Stimulated activated CD8-positive, alpha-beta memory T cell treated with anti-CD3 and anti-CD28 coated beads, Interleukin-12 subunit alpha, Interleukin-12 subunit beta, amount 100 ng/mL, for 24 hours (primary cell): ENCODE results near the gene PHF12.
"Not testable (repeated sequence)": the region's sequence is repeated elsewhere in the genome, so short reads cannot be mapped to it uniquely, and the experiment has no call there.

ENCODE experiments used
- DNase-seq: peaks from one replicate; pipeline ENCODE4 v3.0.0-alpha.2; 2020; ENCODE audit errors: extremely low read depth

The PHF12 gene

DNA sequence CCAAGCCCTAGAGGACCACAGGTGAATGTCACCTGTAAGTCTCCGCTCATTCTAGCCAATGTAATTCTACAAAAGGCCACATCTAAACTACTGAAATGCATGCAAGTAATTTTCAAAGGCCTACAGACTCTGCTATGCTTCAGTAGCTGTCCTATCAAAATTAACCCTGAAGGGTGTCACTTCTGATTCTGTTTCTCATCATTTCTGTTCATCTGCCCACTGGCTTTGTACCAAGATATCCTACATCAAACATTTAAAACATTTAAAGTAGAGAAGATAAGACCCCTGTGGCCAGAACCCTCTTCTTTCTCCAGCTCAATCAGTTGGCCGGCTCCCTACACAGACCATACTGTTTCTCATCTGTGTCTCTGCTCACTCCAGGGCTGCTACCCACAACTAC is 21.5 kb downstream of the PHF12 start:
- DNase-seq, result no peak

DNA sequence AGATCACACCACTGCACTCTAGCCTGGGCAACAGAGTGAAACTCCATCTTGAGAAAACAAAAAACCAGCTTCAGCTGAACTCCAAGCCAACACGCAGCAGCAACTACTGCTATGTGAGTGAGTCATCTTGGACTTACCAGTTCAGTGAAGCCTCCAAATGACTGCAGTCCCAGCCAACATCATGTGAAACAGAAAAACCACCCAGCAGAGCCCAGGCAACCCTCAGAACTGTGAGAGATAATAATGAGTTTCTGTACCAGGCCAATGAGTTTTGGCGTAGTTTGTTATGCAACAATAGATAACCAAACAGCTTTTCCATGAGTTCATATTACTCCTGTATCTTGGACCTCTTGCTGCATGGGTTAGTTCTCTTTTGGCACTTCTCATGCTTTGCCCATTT is 23.3 kb downstream of the PHF12 start:
- no peak for DNase-seq

DNA sequence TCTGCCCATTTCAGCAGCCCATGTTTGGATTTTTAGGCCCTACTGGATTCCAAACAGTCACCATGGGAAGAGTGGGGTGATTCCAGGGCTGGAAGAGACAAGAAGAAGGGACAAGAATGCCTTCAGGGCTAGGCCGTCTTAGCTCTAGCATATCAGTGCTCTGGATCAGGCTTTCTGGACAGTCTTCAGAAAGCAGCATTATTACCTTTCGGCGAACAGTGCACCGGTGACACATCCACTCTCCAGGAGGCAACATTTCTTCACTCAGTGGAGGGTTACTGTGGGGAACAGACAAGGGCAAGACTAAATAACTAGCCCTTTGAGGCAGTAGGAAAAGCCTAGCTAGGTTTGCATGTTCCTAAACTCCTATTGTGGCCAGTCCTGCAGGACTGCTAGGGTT is 24.5 kb downstream of the PHF12 start:
- DNase-seq, result no peak

DNA sequence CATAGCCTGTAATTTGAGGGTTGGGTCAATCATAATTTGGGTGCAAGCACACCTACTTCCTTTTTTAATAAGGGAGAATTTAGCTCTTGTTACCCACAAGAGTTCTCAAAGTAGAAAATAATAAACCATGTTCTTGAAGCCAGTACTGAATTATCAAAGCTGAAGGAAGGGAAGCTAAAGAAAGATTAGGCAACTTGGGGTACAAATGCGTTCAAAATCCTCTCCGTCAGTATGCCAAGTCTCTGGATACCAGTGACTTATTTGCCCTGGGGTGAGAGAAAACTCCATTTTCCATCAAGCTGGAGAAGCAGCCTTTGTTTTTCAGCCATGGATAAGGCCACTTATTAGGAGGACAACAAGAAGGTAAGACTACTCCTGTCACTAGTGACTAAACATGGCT is 25.0 kb downstream of the PHF12 start:
- no peak for DNase-seq

DNA sequence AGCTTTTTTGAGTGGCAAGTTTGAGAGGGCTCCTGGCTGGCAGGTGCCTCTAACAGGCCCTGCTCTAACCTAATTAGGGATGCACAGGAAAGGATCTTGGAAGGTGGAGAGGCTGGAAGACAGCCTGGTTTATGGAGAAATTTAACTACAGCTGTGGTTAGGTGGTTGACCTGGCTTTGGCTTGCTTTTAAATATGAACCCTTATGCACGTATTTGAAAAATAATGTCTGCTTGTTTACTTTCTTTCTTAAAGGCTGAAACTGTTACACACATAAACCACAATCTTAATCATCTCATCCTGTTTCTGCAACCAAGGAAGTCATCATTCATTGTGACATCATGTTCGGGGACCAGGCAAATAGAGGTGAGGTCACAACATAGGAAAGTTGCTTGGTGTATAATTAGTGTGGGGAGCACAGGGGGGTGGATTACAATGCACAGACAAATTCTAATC is 25.4 kb downstream of the PHF12 start:
- DNase-seq, result no peak

DNA sequence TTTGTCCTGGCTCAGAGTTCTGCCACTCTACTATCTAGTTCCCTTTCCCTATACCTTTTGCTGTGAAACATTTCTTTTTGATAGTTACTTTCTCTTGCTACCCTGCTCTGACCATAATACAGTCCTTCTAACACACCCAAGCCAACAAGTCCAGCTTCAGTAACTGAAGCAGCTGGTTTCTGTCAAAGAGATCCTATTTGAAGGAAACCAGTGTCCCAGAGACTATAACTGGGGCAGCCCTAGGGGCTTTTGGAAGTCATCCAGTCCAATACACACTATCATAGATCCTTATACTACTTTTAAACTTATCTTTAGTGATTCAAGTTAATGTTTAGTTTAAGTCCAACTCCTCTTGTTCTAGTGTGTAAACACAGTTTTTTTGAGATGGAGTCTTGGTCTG is 31.1 kb downstream of the PHF12 start:
- DNase-seq, result no peak

DNA sequence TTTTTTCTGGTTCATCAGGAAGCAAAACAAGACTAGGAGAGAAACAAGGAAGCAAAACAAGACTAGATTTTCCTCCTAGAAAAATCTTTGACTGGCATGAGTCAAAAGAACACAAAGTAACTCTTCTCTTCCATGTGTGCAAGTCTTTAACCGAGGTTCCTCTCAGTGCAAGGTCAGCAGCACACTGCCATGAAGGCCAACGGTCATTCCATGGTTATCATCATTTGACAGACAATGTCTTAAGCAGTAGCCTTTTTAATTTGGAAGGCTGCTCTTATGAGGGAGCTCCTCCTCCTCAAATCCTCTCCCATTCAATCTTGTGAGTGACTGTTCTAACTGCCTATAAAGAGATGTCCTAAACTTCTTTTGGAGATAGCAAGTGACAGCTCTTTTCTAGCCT is 33.0 kb downstream of the PHF12 start:
- no peak for DNase-seq

DNA sequence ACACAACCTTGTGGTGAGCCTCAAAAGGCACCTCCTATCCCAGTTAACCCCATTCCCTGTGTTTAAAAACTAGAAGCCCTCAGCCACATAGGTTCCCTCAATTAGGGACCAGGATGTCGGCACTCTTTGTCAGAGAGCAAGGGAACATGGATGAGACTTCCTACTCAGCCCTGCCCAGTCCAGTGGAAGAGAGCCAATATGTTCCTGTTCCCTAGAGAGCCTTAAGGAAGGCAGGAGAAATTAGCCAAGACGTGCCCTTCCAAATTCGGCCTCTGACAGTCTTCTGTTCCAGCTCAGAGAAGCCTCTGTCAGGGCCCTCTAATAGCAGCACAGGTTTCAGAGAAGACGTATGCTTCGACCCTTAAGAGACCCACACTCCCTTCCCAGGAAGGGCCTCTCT is 33.9 kb downstream of the PHF12 start:
- no peak for DNase-seq

DNA sequence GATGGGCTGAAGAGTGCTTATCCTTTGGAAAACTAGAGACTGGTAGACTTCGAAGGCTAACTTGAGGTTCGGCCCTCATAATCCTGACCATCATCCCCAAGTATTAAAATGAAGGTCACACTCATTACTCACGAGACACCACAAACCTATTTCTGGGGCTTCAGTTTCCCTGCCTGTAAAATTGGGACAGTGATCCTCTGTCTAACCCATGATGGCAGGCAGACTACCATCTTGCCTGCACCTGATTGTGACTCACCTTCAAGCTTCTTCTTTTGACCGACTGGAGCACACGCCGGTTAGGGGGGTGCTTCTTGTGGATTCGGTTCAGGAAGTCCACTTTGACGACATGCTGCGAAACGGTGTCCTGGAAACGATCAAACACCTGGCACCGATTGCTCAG is 34.3 kb downstream of the PHF12 start:
- DNase-seq, result no peak

DNA sequence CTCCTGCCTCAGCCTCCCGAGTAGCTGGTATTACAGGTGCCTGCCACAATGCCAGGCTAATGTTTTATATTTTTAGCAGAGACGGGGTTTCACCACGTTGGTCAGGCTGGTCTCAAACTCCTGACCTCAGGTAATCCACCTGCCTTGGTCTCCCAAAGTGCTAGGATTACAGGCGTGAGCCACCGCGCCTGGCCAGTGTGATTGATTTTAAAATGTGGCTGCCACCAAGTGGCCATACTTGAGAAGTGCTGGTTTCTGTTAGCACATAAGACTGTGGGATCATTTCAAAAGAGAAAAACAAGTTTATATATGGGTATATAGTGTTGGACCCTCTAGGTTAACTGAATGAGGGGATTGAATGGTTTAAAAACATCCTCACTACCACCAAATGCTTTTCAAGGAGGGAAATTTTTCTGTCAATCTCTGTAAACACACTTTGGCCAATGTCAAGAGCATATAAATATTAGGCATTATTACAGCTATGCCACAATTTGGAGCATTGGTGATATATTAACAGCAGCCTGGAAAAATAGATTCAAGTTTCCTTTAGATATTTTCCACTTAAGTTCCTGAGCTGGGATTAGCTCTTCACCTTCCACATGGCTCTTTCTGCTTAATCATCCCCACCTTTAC is 34.9 kb downstream of the PHF12 start:
- no peak for DNase-seq

DNA sequence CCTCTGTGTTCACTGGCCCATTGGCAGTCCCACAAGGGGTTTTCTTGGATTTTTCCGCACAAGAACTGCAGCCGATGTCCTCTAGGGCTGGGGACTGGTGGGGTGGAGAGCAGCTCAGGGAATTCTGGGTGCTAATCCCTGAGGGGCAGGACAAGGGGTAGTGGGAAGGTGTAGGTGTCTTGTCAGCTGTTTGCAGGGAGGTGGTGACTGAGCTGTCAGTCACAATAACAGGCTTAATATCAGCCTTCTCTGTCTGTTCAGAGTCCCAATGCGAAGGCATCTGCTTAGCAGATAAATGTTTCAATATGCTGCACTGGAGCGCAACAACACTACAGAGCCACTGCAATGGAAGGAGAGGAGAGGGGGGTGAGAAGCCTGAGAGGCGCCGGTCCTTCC is 38.4 kb downstream of the PHF12 start:
- DNase-seq, result no peak

DNA sequence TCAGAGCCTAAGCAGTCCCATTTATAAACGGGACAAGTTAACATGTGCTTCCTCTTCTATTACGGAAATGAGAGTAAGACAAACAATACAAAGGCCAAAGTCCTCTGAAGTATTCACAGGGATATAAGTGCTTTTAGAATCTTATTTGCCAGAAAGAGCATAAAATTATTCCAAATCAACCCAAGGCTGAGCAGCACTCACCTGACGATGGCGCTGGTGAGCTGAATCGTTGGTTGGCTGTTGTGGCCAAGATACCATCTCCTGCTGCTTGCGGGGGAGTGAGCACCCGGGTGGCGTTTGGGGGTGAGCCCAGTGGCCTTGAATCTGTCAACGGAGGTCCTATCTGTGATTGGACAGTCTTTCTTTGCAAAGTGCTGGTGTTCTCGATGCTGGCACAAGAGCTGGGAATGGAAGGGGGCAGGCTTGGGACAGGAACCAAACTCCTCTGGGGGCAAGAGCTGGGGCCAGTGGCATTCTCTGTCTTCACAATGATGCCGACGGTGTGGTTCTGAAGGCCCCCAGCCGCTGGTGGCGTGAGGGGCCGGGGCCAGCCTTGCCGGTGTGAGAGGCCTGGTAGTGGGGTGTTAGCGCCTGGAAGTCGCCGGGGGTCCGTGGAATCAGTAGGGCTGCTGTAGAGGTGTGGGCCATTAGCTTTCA is 38.9 kb downstream of the PHF12 start:
- DNase-seq, result no peak

DNA sequence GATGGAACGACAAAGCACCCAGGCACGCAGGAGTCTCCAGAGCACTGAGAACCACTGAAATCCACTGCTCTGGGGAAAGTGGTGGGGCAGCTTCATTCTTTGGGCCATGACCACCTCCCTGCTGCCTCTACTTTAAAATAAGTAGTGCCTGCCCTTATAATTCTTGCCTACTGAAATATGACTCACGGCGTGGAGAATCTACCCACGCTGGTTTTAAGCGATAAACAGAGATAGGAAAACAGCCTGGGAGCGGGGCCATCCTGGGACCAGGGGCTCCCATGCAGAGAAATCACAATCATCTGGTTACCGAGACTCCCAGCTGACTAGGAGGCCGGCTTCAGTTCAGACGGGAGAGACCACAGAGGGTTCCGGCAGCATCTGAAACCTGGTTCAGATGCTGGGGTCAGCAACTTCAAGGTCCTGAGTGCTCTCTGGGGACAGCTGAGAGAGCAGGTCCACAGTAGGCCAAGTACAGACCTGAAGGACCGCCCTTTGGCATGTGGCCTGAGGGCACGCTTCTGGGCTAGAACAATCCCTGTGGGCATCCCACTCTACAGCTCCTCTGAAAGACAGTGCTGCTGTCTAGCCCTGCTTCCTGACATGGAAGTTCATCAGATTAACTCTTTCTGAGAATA is 39.8 kb downstream of the PHF12 start:
- DNase-seq, result no peak

DNA sequence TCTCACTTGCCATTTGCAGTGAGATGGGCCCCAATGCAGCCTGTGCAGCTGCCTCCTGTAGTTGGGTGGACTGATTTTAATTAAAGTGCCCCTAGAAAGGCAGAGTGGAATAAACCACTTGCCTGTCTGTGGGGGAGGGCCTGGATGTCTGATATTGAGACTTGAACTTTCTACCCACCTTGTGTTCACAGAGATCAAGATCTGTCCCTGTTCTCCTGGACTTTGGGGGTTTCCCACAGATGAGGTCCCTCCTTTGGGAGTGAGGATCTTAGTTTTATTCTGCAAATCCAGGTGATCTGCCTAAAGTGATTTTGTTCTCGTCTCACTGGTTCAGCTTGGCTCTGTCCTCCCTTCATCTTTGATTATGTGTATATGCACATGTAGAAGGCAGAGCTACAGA is 40.8 kb downstream of the PHF12 start:
- DNase-seq, result no peak

DNA sequence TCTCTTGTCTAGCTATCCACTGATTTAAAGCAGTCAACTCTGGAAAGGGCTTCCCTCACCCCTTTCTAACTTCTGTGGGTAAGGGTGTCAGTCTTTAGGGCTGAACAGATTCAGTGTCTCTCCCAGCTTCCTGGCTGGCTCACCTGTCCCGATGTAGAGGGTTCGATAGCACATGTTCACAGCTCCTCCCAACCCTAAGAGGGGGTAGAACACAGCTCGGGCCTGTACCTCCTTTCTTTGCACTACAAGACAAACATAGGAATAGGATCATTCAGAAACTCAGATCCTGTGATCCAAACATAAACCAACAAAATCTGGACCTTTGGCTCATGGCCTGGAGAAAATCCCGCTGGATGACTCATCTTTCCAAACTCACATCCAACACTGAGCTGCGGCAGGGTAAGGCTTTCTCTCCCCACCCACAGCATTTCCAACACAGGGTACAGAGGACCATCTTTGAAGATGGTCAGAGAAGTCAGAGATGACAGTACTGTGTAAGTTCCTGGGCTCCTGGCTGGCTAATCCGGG is 42.6 kb downstream of the PHF12 start:
- DNase-seq, result no peak

DNA sequence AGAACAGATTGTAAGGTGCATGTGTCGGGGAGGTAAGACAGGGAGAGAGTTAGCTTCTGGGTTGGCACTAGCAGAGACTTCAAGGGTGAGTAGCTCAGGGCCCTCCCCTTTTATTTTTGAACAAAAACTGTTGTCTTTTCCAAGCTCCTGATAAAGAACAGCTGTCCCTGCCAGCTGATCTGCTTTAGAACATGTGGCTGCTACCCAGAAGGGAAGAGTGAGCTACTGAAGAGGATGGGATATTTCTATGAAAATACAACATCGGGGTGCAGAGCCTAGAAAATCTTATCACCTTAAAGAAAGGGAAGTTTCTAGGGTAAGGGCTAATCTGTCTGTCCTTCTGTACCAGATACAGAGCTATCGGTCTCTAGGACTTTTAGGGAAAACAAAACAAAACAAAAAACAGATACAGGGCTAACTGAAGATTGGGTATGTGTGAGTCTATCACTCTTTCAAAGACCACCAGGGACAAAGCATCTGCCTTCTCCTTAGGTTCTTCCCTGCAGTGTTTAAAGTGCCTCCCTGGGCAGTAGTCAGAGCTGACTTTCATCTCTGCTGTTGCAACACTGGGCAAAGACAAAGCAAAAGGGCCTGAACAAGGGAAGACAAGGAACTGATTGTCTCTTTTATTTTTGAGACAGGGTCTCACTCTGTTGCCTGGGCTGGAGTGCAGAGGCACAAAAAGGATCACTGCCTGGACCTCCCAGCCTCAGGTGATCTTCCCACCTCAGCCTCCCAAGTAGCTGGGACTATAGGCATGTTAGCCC is 43.4 kb downstream of the PHF12 start:
- DNase-seq, result no peak

DNA sequence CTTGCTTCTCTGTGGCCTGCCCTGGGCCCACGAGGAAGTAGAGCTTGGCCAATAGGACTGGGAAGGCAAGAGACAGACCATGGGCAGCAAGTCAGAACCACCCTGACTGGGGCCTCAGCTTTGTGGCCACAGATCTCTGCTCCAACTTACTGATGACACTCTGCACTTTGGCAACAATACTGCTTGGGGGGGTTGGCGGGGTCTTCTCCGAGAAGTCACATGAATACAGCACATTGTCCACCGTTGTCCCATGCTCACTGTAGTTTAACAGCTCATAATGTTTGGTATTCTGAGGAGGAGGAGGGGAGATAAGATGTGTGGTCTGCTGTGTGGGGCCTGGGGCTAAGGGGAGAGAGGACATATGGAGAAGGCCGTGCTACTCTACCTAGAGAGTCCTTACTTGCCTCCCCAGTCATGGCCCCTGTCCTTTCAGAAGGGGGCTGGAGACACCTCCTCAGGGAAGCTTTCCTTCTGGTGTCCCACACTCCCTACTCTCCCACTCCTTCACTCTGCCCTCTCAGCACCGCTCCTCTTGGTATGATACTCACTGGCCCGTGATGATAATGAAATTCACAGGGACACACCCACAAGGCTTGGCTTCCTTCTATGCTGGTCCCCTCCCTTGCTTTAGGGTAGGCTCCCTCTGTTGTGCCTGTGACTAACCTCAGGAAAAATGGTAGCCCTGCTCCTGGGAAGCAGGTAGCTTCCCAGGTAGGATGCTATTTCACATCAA is 44.4 kb downstream of the PHF12 start:
- DNase-seq, result no peak

DNA sequence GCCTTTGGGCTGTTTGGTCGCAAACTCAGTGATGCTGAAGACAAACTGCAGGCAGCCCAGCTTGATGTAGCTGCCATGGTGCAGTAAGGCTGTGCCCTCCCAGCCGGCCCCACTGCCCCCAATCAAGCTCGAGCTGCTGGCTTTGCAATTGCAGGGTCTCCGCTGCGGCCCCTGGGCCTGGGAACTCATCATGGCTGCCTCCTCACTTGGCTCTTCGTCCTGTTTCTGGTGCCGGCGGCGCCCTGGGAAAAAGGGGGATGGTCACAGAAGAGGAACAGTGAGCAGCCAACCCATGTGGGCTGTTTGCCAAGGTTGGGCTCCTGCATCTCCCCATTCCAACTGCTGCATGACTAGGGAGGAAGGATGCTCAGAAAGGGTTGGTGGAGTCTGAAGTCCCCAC is 45.0 kb downstream of the PHF12 start:
- DNase-seq, result no peak

DNA sequence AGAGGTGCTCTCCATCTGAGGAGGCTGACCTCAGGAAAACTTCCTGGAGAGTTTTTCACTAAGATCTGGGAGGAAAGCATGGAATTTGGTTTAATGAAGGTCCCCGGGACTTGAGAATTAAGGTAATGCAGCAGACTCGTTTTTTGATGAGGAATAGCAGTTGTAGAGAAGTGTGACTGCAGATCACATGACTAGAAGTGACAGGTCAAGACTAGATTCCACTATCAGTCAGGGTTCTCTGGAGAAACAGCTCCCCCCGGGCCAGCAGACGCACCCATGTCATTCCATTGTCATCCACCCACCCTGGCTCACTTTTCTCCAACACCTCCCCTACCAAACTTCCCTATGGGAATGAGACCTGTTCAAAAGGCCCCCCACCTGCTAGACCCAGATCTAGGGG is 46.5 kb downstream of the PHF12 start:
- DNase-seq, result no peak

DNA sequence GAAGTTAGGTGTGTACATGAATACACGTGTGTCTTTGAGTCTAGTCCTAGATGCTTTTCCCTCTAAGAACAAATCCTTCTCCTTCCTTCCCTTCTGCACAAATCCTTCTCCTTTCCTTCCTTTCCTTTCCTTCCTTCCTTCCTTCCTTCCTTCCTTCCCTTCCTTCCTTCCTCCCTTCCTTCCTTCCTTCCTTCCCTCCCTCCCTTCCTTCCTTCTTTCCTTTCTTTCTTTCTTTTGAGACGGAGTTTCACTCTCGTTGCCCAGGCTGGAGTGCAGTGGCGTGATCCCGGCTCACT is 47.8 kb downstream of the PHF12 start:
- DNase-seq, result not testable (repeated sequence)

DNA sequence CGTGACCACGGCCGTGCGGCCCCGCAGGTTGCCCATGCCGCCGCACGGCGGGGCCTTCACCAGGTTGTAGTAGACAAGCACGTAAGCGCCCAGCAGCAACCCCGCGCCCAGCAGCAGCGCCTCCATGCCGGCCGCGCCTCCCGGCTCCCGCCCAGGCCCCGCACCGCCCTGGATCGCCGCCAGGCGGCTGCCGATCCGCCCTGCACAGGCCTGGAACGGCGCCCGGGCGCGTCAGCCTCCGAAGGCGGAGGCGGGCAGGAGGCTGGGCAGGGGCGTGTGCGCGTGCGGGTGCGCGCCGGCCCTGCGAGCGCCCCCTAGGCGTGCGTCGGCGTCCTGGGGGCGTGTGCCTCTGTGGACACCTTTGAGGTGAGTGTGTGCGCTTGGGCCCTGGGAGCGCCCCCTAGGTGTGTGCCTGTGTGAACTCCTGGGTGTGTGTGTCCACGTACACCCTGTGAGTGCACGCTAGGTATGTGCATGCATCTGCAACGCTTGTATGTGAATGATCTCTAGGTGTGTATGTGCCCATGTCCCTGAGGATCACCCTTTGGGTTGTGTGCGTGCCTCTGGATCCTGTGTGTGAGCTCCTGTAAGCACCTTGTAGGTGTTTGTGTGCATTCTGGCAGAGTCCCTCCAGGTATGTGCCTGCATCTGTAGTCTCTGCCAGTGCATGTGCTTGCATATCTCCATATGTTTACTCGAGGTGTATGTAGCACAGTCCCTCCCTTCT is 48.3 kb downstream of the PHF12 start, which contains the start of gene DHRS13:
Gene DHRS13 (minus strand): TSS at position 261 of the 727 bp plus-strand sequence. CDS start 135 bp downstream, at position 126.
- DNase-seq, result peak; percentile 74
